Osteocyte (in vitro differentiated cells): ENCODE data around the gene MAT1A. TPM values are rescaled to one million over a fixed set of nuclear protein-coding genes. Genes with fewer than 3 reads are reported as not detected.

Source experiments
- DNase-seq: peaks from one replicate; pipeline ENCODE4 v3.0.0; 2021; ENCODE audit warnings: mixed read lengths; ENCODE audit not compliant: unreplicated experiment; ENCODE audit errors: extremely low spot score
- H3K27ac Mint-ChIP-seq: one replicate; pipeline ENCODE4 v1.8.0; 2021; ENCODE audit warnings: mild to moderate bottlenecking, mixed read lengths; ENCODE audit not compliant: unreplicated experiment
- H3K27me3 Mint-ChIP-seq: one replicate; pipeline ENCODE4 v1.8.0; 2021; ENCODE audit warnings: mixed read lengths; ENCODE audit not compliant: unreplicated experiment
- H3K36me3 Mint-ChIP-seq: one replicate; pipeline ENCODE4 v1.8.0; 2021; ENCODE audit warnings: mixed read lengths; ENCODE audit not compliant: unreplicated experiment
- H3K4me1 Mint-ChIP-seq: one replicate; pipeline ENCODE4 v1.8.0; 2021; ENCODE audit warnings: mixed read lengths; ENCODE audit not compliant: unreplicated experiment
- H3K4me3 Mint-ChIP-seq: one replicate; pipeline ENCODE4 v1.8.0; 2021; ENCODE audit warnings: mild to moderate bottlenecking, moderate library complexity, mixed read lengths; ENCODE audit not compliant: unreplicated experiment
- H3K9me3 Mint-ChIP-seq: one replicate; pipeline ENCODE4 v1.8.0; 2021; ENCODE audit warnings: mixed read lengths; ENCODE audit not compliant: unreplicated experiment
- total RNA-seq: library from RNA; stranded (reverse); gene quantifications from 2 replicates; pipeline ENCODE4 v1.2.1, GENCODE V29; 2021
- TF ChIP-seq, protein P1 (sequence below): fragments of 200-600 bp; sonication (generic); IDR thresholded peaks from 2 replicates; pipeline ENCODE4 v1.5.0; 2021; ENCODE audit warnings: antibody characterized with exemption, mild to moderate bottlenecking, moderate library complexity

Gene MAT1A
- total RNA-seq, 1 donor from 2014 or later, result not detected

DNA sequence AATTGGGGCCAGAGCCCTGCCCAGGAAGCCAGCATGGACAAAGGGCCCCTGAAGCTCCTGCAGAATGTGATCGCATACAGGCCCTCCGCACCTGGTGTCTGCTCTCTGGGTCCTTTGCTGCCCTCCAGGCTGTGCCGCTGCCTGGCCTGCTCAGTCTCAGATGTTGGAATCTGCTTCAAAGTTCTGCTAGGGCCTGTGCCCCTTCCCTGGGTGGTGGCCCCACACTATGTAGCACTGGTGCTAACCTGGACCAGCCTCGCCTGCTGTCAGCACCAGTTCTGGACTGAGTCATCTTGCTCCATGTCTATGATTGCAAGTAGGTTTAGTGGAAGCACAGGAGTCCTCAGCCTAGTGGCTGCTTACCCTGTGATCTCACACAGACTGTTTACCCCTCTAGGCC lies 6.3 kb downstream of the MAT1A start:
- Mint-ChIP-seq H3K36me3 (no peaks in the 10 kb centered on the region), H3K4me1 (no peaks in the 10 kb centered on the region), H3K9me3 (no peaks in the 10 kb centered on the region), H3K27me3 (peaks cover 32% of the 10 kb centered on the region), H3K27ac (no peak overlapping the region), H3K4me3 (no peak overlapping the region)
- DNase-seq, result peak; percentile 63
- TF ChIP-seq, protein P1, sequence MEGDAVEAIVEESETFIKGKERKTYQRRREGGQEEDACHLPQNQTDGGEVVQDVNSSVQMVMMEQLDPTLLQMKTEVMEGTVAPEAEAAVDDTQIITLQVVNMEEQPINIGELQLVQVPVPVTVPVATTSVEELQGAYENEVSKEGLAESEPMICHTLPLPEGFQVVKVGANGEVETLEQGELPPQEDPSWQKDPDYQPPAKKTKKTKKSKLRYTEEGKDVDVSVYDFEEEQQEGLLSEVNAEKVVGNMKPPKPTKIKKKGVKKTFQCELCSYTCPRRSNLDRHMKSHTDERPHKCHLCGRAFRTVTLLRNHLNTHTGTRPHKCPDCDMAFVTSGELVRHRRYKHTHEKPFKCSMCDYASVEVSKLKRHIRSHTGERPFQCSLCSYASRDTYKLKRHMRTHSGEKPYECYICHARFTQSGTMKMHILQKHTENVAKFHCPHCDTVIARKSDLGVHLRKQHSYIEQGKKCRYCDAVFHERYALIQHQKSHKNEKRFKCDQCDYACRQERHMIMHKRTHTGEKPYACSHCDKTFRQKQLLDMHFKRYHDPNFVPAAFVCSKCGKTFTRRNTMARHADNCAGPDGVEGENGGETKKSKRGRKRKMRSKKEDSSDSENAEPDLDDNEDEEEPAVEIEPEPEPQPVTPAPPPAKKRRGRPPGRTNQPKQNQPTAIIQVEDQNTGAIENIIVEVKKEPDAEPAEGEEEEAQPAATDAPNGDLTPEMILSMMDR, result no peak

DNA sequence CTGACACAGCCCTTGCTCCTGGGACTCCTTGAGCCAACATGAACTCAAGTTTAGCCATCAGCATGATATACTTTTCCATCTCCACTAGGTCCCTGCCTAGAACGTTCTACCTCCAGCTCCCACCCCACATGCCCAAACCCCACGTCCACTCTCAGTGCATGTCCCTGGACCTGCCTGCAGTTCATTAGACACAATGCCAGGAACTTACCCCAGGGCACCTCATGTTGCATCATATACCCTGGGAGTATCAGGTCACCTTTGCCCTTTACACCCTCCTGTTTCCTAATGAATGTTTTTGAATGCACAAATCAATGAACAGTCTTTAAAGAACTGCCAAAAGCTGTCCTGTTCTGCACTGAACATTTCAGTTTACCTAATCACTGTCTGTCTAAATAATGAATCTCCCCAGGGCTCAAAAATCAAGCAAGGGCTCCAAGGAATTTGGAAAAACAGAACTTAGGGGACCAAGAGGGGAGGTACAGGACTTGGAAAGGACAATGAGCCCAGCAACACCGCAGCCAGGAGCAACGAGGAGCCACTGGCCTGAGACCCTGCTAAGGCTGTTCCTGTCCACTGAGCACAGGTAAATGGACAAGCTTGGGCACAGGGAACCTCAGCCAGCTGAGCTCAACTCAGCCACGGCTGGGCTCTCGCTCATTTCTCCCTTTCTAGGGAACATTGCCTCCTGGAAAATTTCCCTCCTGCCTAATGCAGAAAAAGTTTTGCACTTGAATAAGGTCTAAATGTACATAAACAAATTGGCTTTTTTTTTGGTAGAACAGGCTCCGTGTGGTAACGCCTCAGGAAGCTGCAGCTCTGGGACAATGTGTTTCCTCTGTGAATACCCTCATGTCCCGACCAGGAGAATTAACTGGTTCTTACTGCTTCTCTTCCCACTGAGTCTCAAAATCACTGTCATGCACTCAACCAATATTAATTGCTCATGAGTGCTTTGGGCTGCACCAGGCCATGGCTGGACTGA lies 7.4 kb downstream of the MAT1A start:
- no peaks in the 10 kb centered on the region for H3K9me3 Mint-ChIP-seq
- peaks cover 32% of the 10 kb centered on the region for H3K27me3 Mint-ChIP-seq
- H3K4me3 Mint-ChIP-seq, result no peak overlapping the region
- no peaks in the 10 kb centered on the region for H3K36me3 Mint-ChIP-seq
- no peak overlapping the region for H3K27ac Mint-ChIP-seq
- H3K4me1 Mint-ChIP-seq, result no peaks in the 10 kb centered on the region
- TF ChIP-seq, protein P1, result no peak
- DNase-seq, result peak; percentile 57

DNA sequence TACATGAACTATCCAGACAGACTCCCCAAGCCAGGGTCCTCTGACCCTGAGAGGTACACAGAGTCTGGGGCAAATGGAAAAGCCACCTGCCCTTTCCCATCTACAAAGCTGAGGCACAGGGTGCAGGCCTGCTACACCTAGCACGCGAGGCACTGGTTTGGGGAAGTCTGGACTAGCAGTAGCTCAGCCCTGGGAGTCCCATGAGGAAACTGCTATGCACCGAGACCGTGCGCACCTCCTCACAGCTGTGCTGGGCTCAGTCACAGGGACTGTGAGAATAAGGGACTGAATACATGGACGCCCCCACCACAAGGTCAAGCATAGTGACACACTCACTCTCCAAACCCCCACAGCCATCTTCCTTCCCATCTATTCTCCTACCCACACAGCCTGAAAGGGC lies 8.2 kb downstream of the MAT1A start:
- Mint-ChIP-seq H3K27me3 (peaks cover 26% of the 10 kb centered on the region), H3K4me3 (no peak overlapping the region), H3K4me1 (no peaks in the 10 kb centered on the region), H3K36me3 (no peaks in the 10 kb centered on the region), H3K9me3 (no peaks in the 10 kb centered on the region), H3K27ac (no peak overlapping the region)
- TF ChIP-seq, protein P1, result no peak
- peak; percentile 48 for DNase-seq

DNA sequence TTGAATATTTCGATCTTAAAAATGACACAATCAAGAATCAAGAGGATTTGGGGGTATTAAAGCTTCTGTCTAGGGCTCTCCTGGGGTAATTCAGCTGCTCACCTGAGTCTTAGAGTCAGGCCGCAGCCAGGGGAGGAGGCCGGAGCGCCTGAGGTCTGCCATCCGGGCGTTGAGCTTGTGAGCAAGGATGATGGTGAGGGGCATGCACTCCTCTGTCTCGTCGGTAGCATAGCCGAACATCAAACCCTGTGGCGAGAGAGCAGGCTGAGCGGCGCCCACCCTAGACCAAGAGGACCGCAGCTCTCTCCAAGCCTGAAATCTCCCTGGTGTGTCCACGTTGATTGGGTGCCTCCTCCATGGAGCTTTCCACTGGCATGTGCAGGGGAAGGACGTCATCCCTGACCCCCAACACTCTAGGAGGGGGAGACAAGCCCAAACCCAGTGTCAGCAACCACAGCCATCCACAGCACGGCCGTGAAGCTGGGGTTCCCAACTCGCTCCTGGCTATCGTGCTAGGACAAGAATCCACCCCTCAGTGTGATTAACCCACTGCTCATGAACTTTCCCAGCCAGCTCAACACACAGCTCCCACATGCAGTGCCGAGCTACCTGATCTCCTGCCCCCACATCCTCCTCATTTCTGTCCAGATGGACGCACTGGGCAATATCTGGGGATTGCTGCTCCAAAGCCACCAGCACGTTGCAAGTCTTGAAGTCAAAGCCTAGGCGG lies 9.2 kb downstream of the MAT1A start:
- H3K4me1 Mint-ChIP-seq, result no peaks in the 10 kb centered on the region
- no peak overlapping the region for H3K4me3 Mint-ChIP-seq
- H3K27me3 Mint-ChIP-seq, result peaks cover 20% of the 10 kb centered on the region
- TF ChIP-seq, protein P1, result no peak
- H3K36me3 Mint-ChIP-seq, result no peaks in the 10 kb centered on the region
- DNase-seq, result peak; percentile 77
- H3K9me3 Mint-ChIP-seq, result no peaks in the 10 kb centered on the region
- no peak overlapping the region for H3K27ac Mint-ChIP-seq

DNA sequence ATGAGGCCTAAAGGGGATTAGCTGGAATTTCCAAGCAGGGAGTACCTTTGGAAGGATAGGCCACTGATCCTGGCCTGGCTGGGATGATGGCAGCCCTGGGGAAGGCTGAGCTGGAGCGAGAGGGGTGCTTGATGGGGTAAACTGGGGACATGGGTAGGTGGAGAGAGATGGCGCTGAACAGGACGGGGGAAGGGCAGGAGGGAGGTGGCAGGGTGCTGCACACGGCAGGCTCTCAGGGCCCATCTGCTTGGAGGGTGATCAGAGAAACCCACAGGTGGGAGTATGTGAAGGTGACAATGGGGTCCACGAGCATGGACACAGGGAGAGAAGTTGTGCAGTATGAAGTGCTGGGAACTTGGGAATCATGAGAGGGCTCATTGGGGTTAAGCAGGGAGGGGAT lies 10.3 kb downstream of the MAT1A start:
- H3K27me3 Mint-ChIP-seq, result peaks cover 18% of the 10 kb centered on the region
- H3K4me3 Mint-ChIP-seq, result no peak overlapping the region
- no peaks in the 10 kb centered on the region for H3K4me1 Mint-ChIP-seq
- no peak overlapping the region for H3K27ac Mint-ChIP-seq
- no peaks in the 10 kb centered on the region for H3K36me3 Mint-ChIP-seq
- DNase-seq, result peak; percentile 56
- TF ChIP-seq, protein P1, result no peak
- H3K9me3 Mint-ChIP-seq, result no peaks in the 10 kb centered on the region
